Large intestine (tissue), 3 donors: Measurements from ENCODE around the gene ARMC8. TPM values are rescaled to one million over a fixed set of nuclear protein-coding genes. Genes with fewer than 3 reads are reported as not detected.

Experiments used
- DNase-seq, 2 donors: peaks; one replicate each; pipeline versions ENCODE4 v3.0.0 to v3.0.0-alpha.2; 2013
- H3K27ac ChIP-seq: one replicate; pipeline ENCODE4 v1.5.1; 2013; ENCODE audit warnings: low read length
- H3K27me3 ChIP-seq: 2 replicates; pipeline ENCODE4 v1.6.1; 2013; ENCODE audit warnings: low read length; ENCODE audit not compliant: control insufficient read depth, insufficient read depth
- H3K36me3 ChIP-seq: 2 replicates; pipeline ENCODE4 v1.6.1; 2013; ENCODE audit warnings: low read length; ENCODE audit not compliant: control insufficient read depth, insufficient read depth
- H3K4me1 ChIP-seq: one replicate; pipeline ENCODE4 v1.6.1; 2013; ENCODE audit warnings: low read length; ENCODE audit not compliant: control insufficient read depth, insufficient read depth
- H3K4me3 ChIP-seq: one replicate; pipeline ENCODE4 v1.5.1; 2013; ENCODE audit warnings: low read length
- H3K9me3 ChIP-seq: one replicate; pipeline ENCODE4 v1.6.1; 2013; ENCODE audit warnings: mild to moderate bottlenecking, low read depth, low read length, moderate library complexity; ENCODE audit not compliant: control insufficient read depth
- WGBS: methylation state at CpG from one replicate; pipeline ENCODE4 v1.1.5; 2013; ENCODE audit warnings: low lambda C conversion rate; ENCODE audit not compliant: insufficient coverage; 5-methylcytosine and 5-hydroxymethylcytosine counted together
- polyA plus RNA-seq: library from polyadenylated mRNA; unstranded; fragments of 120-200 nt; gene quantifications from one replicate; pipeline ENCODE4 v1.2.1, GENCODE V29; 2013

The ARMC8 gene
- polyA plus RNA-seq, 1 donor, result 30.6 TPM

DNA sequence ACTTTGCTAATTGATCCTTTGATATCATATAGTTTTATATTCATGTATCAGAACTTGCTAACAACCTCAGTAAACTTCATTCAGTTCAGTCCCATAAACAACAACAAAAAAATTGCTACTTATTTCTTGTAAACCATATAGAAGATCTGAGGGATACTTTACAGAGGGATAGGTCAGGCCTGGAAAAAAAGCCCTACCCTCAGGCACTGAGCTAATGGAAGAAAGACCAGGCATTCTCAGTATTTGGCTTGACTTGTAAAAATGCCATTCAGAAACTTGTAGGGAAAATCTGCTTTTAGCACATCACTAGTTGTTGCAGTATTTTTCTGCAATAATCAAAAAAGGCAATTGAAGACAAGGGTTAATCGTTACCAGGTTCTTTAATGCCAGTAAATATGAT is 33.1 kb downstream of the ARMC8 start:
- H3K4me1 ChIP-seq, result no peaks in the 10 kb centered on the region
- H3K36me3 ChIP-seq, result peaks cover 23% of the 10 kb centered on the region
- H3K27me3 ChIP-seq, result no peaks in the 10 kb centered on the region
- WGBS, result 100% methylated on average over 1 of the region's 1 CpG
- DNase-seq, result no peak
- H3K27ac ChIP-seq, result no peak overlapping the region
- no peaks in the 10 kb centered on the region for H3K9me3 ChIP-seq
- no peak overlapping the region for H3K4me3 ChIP-seq

DNA sequence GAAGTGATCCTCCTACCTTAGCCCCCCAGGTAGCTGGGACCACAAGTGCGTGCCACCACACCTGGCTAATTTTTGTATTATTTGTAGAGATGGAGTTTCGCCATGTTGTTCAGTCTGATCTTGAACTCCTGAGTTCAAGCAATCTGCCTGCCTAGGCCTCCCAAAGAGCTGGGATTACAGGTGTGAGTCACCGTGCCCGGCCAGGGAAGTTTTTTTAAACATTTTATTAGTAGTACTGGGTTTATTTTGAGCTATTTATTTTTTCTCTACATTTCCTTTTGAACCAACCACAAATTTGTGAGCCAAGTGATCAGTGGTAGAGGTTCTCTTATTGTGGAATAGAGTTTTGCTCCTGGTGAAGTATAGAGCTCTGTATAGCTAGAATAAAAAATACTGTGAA is 33.7 kb downstream of the ARMC8 start:
- Histone ChIP-seq H3K4me3 (no peak overlapping the region), H3K9me3 (no peaks in the 10 kb centered on the region), H3K27me3 (no peaks in the 10 kb centered on the region), H3K4me1 (no peaks in the 10 kb centered on the region), H3K36me3 (peaks cover 29% of the 10 kb centered on the region), H3K27ac (no peak overlapping the region)
- DNase-seq, result no peak
- no CpG with 5 or more reads among the region's 4 CpGs for WGBS

DNA sequence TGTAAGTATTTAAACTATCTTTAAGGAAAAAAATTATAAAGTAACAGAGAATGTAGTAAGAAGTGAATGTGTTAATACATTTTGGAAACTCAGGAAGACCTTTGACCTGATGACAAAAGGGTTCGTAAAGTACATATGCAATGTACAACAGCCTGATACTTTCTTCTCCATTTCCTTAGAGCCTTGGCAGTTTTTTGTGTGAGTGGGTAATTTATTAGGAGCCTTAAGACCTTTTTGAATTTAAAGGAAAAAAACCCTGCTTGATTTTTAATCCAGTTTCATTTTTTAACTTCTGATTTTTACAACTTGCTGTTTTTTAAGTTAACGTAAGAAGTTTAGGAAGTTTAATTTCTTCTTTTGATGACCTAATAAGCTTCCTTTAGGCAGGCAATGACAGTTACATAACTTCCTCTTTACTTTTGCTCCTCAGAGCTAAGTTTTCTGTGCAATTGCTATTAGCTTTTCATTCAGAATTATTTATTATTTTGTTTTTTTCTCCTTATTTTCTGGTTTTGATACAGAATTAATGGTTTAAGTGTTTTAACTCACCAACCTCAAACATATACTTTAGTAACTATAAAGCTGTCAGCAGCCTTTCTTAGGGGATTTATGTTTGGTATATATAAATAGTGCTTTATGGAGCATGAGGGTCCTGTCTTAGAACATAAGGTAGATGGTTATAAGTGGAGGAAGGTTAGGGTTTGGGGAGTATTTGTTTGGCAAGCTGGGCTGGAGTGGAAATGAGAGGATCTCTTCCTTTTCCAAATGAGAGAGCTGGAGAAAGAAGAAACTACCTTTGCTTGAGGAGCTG is 35.2 kb downstream of the ARMC8 start:
- WGBS, result 89% methylated on average over 1 of the region's 2 CpGs
- H3K27ac ChIP-seq, result no peak overlapping the region

DNA sequence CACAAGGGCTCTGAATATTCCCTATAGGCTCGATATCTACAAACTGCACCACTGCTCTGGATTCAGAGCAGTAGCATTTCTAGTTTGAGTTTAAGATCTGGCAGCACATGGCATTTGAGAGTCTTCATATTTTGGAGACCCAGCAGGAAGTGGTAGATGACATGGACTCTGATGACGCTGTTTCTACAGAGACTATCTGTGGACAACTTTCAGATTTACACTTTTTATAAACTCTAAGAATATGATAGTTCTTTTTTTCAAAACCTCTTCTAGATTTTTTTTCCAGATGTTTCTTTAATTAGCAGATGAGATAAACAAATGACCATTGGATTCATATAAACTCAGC is 35.8 kb downstream of the ARMC8 start:
- Histone ChIP-seq H3K9me3 (no peaks in the 10 kb centered on the region), H3K4me1 (no peaks in the 10 kb centered on the region), H3K27ac (no peak overlapping the region), H3K27me3 (no peaks in the 10 kb centered on the region), H3K4me3 (no peak overlapping the region), H3K36me3 (peaks cover 38% of the 10 kb centered on the region)
- no CpG with 5 or more reads among the region's 2 CpGs for WGBS
- DNase-seq, result no peak

More for the DNA sequence above, 35.2 kb downstream of the ARMC8 start:
- H3K4me1 ChIP-seq, result no peaks in the 10 kb centered on the region
- no peak for DNase-seq
- no peaks in the 10 kb centered on the region for H3K27me3 ChIP-seq
- no peak overlapping the region for H3K4me3 ChIP-seq
- H3K36me3 ChIP-seq, result peaks cover 38% of the 10 kb centered on the region
- no peaks in the 10 kb centered on the region for H3K9me3 ChIP-seq

DNA sequence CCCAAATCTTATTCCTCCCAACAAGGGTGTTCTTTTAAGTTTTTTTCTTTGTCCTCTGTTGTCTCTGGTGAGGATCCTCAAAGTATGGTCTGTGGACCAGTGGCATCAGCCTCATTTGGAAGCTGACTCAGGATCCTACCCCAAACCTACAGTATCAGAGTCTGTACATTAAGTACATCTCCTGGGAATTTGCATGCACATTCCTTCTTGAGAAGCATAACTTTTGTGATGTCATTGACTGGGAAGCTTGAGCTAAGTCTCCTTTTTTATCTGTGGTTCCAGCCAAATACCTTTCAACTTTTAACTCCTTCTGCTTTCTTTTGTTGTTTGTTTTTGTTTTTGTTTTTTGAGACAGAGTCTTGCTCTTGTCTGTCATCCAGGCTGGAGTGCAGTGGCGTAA is 40.5 kb downstream of the ARMC8 start:
- DNase-seq, result no peak
- Histone ChIP-seq H3K4me1 (no peaks in the 10 kb centered on the region), H3K4me3 (no peak overlapping the region), H3K27me3 (no peaks in the 10 kb centered on the region), H3K27ac (no peak overlapping the region), H3K36me3 (peaks cover 62% of the 10 kb centered on the region), H3K9me3 (no peaks in the 10 kb centered on the region)
- no CpG with 5 or more reads among the region's 1 CpG for WGBS

DNA sequence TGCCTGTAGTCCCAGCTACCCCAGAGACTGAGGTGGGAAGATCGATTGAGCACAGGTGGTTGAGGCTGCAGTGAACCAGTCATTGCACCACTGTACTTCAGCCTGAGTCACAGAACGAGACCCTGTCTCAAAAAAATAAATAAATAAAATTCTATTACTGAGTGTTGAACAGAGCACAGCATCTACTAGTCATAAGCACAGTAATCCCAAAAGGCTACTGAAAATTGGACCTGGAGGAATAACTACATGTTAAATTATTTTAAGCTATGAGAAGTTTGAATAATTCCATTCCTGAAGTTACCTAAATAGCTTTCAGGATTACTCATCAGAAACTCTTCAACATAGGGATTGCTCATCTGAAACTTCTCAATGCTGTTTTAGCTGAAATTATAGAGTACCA is 43.4 kb downstream of the ARMC8 start:
- no CpG with 5 or more reads among the region's 2 CpGs for WGBS
- Histone ChIP-seq H3K36me3 (peaks cover 51% of the 10 kb centered on the region), H3K4me3 (no peak overlapping the region), H3K27me3 (no peaks in the 10 kb centered on the region), H3K9me3 (no peaks in the 10 kb centered on the region), H3K4me1 (no peaks in the 10 kb centered on the region), H3K27ac (no peak overlapping the region)
- DNase-seq, result no peak

DNA sequence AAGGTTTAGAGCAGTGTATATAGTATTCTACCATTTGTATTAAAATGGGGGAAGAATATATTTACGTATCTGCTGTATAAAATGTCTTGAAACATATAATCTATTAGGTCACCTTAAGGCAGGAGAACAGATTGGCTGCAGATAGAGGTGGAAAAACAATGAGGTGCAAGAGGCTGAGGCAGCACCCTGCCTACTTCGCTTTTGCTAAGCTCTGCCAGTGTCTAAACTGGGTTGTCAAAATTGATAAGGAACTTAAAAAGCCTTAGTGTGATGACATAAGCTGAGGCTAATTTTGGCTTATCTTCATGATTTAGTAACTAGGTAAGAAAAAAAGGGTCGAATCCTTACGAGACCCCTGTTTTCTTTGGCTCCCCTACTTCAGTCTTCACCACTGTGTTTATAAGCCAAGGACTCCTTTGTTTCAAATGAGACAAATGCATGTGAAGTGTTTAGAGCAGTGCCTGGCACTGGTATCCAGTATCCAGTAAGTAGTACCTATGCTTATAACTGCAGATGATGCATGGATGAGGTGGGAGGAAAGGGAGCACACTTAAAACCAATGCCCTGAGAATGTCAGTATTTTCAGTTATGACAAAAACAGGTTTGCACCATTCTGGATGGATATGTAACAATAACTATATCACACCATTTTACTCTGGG is 45.7 kb downstream of the ARMC8 start:
- Histone ChIP-seq H3K27ac (no peak overlapping the region), H3K4me3 (no peak overlapping the region), H3K27me3 (no peaks in the 10 kb centered on the region), H3K36me3 (peaks cover 43% of the 10 kb centered on the region), H3K9me3 (no peaks in the 10 kb centered on the region), H3K4me1 (no peaks in the 10 kb centered on the region)
- no peak for DNase-seq
- WGBS, result 90% methylated on average over 2 of the region's 4 CpGs

DNA sequence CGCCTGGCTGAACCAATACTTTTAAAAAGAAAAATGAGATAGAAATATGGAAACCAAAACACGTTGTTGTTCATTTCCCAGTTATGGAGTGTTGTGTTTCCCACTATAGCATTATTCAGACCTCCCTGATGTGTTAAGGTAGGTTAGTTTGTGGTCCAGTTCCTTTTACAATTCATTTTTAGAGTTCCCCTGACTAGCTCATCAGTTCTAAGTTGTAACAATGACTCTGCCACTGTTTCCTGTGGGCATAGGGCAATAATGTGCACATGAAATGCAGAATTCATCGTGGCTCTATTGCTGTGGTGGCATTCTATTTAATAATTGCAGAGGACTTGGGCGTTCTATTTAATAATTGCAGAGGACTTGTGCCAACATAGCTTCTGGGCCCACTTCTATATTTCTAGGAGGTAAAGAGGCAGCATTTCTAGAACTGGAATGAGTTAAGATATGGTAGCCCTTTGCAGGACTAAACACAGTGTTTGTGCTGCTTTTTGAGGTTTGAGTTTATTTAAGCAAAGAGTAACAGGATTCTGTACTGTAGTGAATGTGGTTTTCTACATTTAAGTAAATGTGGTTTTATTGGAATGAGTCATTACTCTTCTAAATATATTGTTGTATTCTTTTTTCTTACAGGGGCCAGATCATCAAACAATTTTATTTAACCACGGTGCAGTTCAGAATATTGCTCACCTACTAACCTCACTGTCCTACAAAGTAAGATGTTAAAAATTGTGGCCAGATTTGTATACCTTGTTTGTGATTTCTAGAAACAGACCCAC is 47.5 kb downstream of the ARMC8 start:
- H3K36me3 ChIP-seq, result peaks cover 44% of the 10 kb centered on the region
- no peak for DNase-seq
- H3K27me3 ChIP-seq, result no peaks in the 10 kb centered on the region
- H3K9me3 ChIP-seq, result no peaks in the 10 kb centered on the region
- no peak overlapping the region for H3K27ac ChIP-seq
- no peak overlapping the region for H3K4me3 ChIP-seq
- no CpG with 5 or more reads among the region's 5 CpGs for WGBS
- no peaks in the 10 kb centered on the region for H3K4me1 ChIP-seq

DNA sequence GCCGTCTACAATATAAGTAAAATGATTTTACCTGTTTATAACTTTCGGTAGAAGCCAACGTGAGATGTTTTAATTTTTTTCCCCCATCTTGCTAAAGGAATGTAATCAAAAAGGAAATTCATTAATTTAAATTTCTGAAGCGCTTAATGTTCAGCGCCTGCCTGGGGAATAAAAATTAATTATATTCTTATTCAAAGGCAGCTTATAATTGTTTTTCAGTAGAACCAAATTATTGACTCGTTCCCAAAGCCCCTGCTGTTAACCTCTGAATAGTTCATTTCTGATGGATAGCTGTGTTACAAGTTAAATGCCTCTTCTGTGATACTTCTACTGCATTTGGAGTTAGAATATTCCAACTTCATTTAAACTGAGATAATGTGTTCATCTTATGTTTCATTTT is 51.6 kb downstream of the ARMC8 start:
- Histone ChIP-seq H3K27me3 (no peaks in the 10 kb centered on the region), H3K4me1 (no peaks in the 10 kb centered on the region), H3K9me3 (no peaks in the 10 kb centered on the region), H3K27ac (no peak overlapping the region), H3K36me3 (peaks cover 33% of the 10 kb centered on the region), H3K4me3 (no peak overlapping the region)
- WGBS, result 91% methylated on average over 4 of the region's 6 CpGs
- DNase-seq, result no peak

DNA sequence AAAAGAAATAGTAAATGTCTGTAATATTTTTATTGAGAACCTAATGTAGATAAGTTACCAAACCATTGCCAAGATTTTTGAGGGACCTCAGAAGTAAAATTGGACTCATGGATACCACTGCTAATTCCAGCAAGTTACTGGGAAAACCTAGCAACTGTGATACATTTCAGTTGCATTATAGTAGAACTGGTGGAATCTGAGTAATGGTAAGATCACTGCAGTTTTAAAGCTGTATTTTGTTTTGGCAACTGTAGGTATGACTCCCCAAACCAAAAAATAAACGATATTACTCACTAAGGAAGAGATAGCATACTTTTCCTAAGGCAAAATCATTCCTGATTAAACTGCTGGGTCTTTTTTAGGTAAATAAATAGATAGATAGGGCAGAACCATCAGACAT is 54.0 kb downstream of the ARMC8 start:
- H3K36me3 ChIP-seq, result peaks cover 39% of the 10 kb centered on the region
- no peak overlapping the region for H3K4me3 ChIP-seq
- no peaks in the 10 kb centered on the region for H3K9me3 ChIP-seq
- no CpG with 5 or more reads among the region's 1 CpG for WGBS
- DNase-seq, result no peak
- H3K27ac ChIP-seq, result no peak overlapping the region
- H3K27me3 ChIP-seq, result no peaks in the 10 kb centered on the region
- no peaks in the 10 kb centered on the region for H3K4me1 ChIP-seq
